ENCODE results near the gene CLEC16A.

GRCh38 chr16:11157143-11157542 is 212.8 kb downstream of the CLEC16A start:
- no peak for TF ChIP-seq CTCF (IDR thresholded peaks at IDR 0.05; ENCODE audit: borderline replicate concordance, extremely low read depth, low read length, poor library complexity, severe bottlenecking)
- no peak for TF ChIP-seq EZH2 (IDR thresholded peaks at IDR 0.05; ENCODE audit: borderline replicate concordance, low read depth, low read length, severe bottlenecking)
